HEK293 (cell line): ENCODE data around the gene TRAF3IP1.

Experiments used
- CTCF ChIA-PET: fragments of 350-600 bp; formaldehyde crosslinking; extraction: SDS; loops from one replicate; lab custom pipeline; 2021; ENCODE audit warnings: antibody characterized with exemption; lab: Yijun Ruan, JAX
- POLR2A ChIA-PET: fragments of 300-600 bp; formaldehyde crosslinking; extraction: SDS; loops from one replicate; lab custom pipeline; 2020; ENCODE audit warnings: antibody characterized with exemption, inconsistent platforms; lab: Yijun Ruan, JAX
- H3K27ac ChIP-seq: fragments of 200-500 bp; sonication (Bioruptor generic); 2 replicates; pipeline ENCODE4 v1.5.1; 2014; ENCODE audit warnings: low read depth, low read length, control low read depth, inconsistent platforms; ENCODE audit errors: extremely low read depth
- H3K36me3 ChIP-seq, 2 experiments: fragments of 200-500 bp in 1 of 2; sonication (Bioruptor generic) in 1 of 2; 1 replicate in 1 of 2; 2 replicates in 1 of 2; pipeline ENCODE4 v1.5.1; 2014 to 2017; ENCODE audit warnings: inconsistent platforms in 2 of 2, low read length in 2 of 2; ENCODE audit not compliant: control insufficient read depth in 2 of 2, insufficient read depth in 1 of 2
- H3K4me1 ChIP-seq: fragments of 200-500 bp; sonication (Bioruptor generic); 2 replicates; pipeline ENCODE4 v1.5.1; 2014; ENCODE audit warnings: mild to moderate bottlenecking, low read length, inconsistent platforms; ENCODE audit not compliant: control insufficient read depth, insufficient read depth
- H3K4me3 ChIP-seq: 2 replicates; pipeline ENCODE4 v1.5.1; 2011; ENCODE audit warnings: low read depth, mild to moderate bottlenecking, control low read depth, low read length, moderate library complexity
- H3K9me3 ChIP-seq: fragments of 200-500 bp; sonication (Bioruptor generic); 2 replicates; pipeline ENCODE4 v1.5.1; 2014; ENCODE audit warnings: low read depth, low read length, inconsistent platforms; ENCODE audit not compliant: control insufficient read depth, insufficient read depth
- HOXC10 ChIP-seq: sonication (generic); formaldehyde crosslinking; IDR thresholded peaks from 2 replicates; pipeline ENCODE4 v1.8.1; 2023; ENCODE audit warnings: mild to moderate bottlenecking, missing genetic modification reagents
- KLF1 ChIP-seq: fragments of 450-650 bp; formaldehyde crosslinking; IDR thresholded peaks from 2 replicates; pipeline ENCODE4 v1.5.1; 2016; ENCODE audit warnings: missing biosample characterization, missing genetic modification characterization
- KLF10 ChIP-seq: fragments of 450-650 bp; IDR thresholded peaks from 2 replicates; pipeline ENCODE4 v1.5.1; 2018; ENCODE audit warnings: missing biosample characterization, mild to moderate bottlenecking, missing genetic modification characterization
- PRDM1 ChIP-seq: fragments of 450-650 bp; formaldehyde crosslinking; IDR thresholded peaks from 2 replicates; pipeline ENCODE4; 2016; ENCODE audit warnings: missing biosample characterization, missing genetic modification characterization
- SP2 ChIP-seq: fragments of 450-650 bp; formaldehyde crosslinking; IDR thresholded peaks from 2 replicates; pipeline ENCODE4 v1.5.1; 2016; ENCODE audit warnings: missing biosample characterization, missing genetic modification characterization
- ZBTB20 ChIP-seq: fragments of 450-650 bp; formaldehyde crosslinking; IDR thresholded peaks from 2 replicates; pipeline ENCODE4 v1.5.1; 2016; ENCODE audit warnings: missing biosample characterization, missing genetic modification characterization
- ZBTB21 ChIP-seq: fragments of 450-650 bp; formaldehyde crosslinking; IDR thresholded peaks from 2 replicates; pipeline ENCODE4 v1.5.1; 2017; ENCODE audit warnings: missing biosample characterization, missing genetic modification characterization
- ZBTB8A ChIP-seq: fragments of 450-650 bp; formaldehyde crosslinking; IDR thresholded peaks from 2 replicates; pipeline ENCODE4 v1.5.1; 2016; ENCODE audit warnings: missing biosample characterization, missing genetic modification characterization
- ZNF132 ChIP-seq: fragments of 450-650 bp; formaldehyde crosslinking; IDR thresholded peaks from 2 replicates; pipeline ENCODE4 v1.5.1; 2017; ENCODE audit warnings: missing biosample characterization, missing genetic modification characterization, borderline replicate concordance
- ZNF140 ChIP-seq: fragments of 450-650 bp; formaldehyde crosslinking; IDR thresholded peaks from 2 replicates; pipeline ENCODE4 v1.5.1; 2016; ENCODE audit warnings: missing biosample characterization, missing genetic modification characterization
- ZNF19 ChIP-seq: fragments of 450-650 bp; formaldehyde crosslinking; IDR thresholded peaks from 2 replicates; pipeline ENCODE4; 2016; ENCODE audit warnings: missing biosample characterization, missing genetic modification characterization, low read depth
- ZNF2 ChIP-seq: fragments of 450-650 bp; formaldehyde crosslinking; IDR thresholded peaks from 2 replicates; pipeline ENCODE4 v1.5.1; 2016; ENCODE audit warnings: missing biosample characterization, missing genetic modification characterization
- ZNF24 ChIP-seq: fragments of 450-650 bp; formaldehyde crosslinking; IDR thresholded peaks from 2 replicates; pipeline ENCODE4 v1.5.1; 2016; ENCODE audit warnings: missing biosample characterization, missing genetic modification characterization
- ZNF292 ChIP-seq: fragments of 450-650 bp; formaldehyde crosslinking; IDR thresholded peaks from 2 replicates; pipeline ENCODE4 v1.5.1; 2016; ENCODE audit warnings: low read depth, missing biosample characterization, missing genetic modification characterization, borderline replicate concordance
- ZNF311 ChIP-seq: fragments of 450-650 bp; formaldehyde crosslinking; IDR thresholded peaks from 2 replicates; pipeline ENCODE4 v1.5.1; 2017; ENCODE audit warnings: missing biosample characterization, missing genetic modification characterization, borderline replicate concordance
- ZNF354C ChIP-seq: fragments of 450-650 bp; formaldehyde crosslinking; IDR thresholded peaks from 2 replicates; pipeline ENCODE4 v1.5.1; 2016; ENCODE audit warnings: missing biosample characterization, missing genetic modification characterization, low read depth, borderline replicate concordance
- ZNF362 ChIP-seq: fragments of 450-650 bp; formaldehyde crosslinking; IDR thresholded peaks from 2 replicates; pipeline ENCODE4 v1.5.1; 2016; ENCODE audit warnings: missing biosample characterization, missing genetic modification characterization
- ZNF394 ChIP-seq: fragments of 450-650 bp; formaldehyde crosslinking; IDR thresholded peaks from 2 replicates; pipeline ENCODE4 v1.5.1; 2016; ENCODE audit warnings: missing biosample characterization, missing genetic modification characterization, mild to moderate bottlenecking, moderate library complexity, borderline replicate concordance
- ZNF433 ChIP-seq: fragments of 450-650 bp; formaldehyde crosslinking; IDR thresholded peaks from 2 replicates; pipeline ENCODE4 v1.5.1; 2016; ENCODE audit warnings: missing biosample characterization, missing genetic modification characterization, low read depth
- ZNF513 ChIP-seq: fragments of 450-650 bp; IDR thresholded peaks from 2 replicates; pipeline ENCODE4 v1.5.1; 2018; ENCODE audit warnings: missing biosample characterization, missing genetic modification characterization
- ZNF514 ChIP-seq: fragments of 450-650 bp; formaldehyde crosslinking; IDR thresholded peaks from 2 replicates; pipeline ENCODE4 v1.5.1; 2016; ENCODE audit warnings: missing biosample characterization, missing genetic modification characterization
- ZNF571 ChIP-seq: fragments of 450-650 bp; formaldehyde crosslinking; IDR thresholded peaks from 2 replicates; pipeline ENCODE4 v1.5.0; 2017; ENCODE audit warnings: missing biosample characterization, missing genetic modification characterization
- ZNF580 ChIP-seq: fragments of 450-650 bp; formaldehyde crosslinking; IDR thresholded peaks from 2 replicates; pipeline ENCODE4 v1.5.1; 2016; ENCODE audit warnings: missing biosample characterization, missing genetic modification characterization
- ZNF610 ChIP-seq: fragments of 450-650 bp; formaldehyde crosslinking; IDR thresholded peaks from 2 replicates; pipeline ENCODE4 v1.5.1; 2016; ENCODE audit warnings: missing biosample characterization, missing genetic modification characterization, borderline replicate concordance
- ZNF623 ChIP-seq: fragments of 450-650 bp; formaldehyde crosslinking; IDR thresholded peaks from 2 replicates; pipeline ENCODE4 v1.5.1; 2016; ENCODE audit warnings: missing biosample characterization, missing genetic modification characterization
- ZNF629 ChIP-seq: fragments of 450-650 bp; formaldehyde crosslinking; IDR thresholded peaks from 2 replicates; pipeline ENCODE4 v1.5.1; 2017; ENCODE audit warnings: missing biosample characterization, missing genetic modification characterization
- ZNF660 ChIP-seq: fragments of 450-650 bp; IDR thresholded peaks from 2 replicates; pipeline ENCODE4 v1.5.1; 2018; ENCODE audit warnings: missing biosample characterization, mild to moderate bottlenecking, missing genetic modification characterization
- ZNF664 ChIP-seq: fragments of 450-650 bp; formaldehyde crosslinking; IDR thresholded peaks from 2 replicates; pipeline ENCODE4 v1.5.1; 2016; ENCODE audit warnings: missing biosample characterization, missing genetic modification characterization
- ZNF701 ChIP-seq: fragments of 450-650 bp; formaldehyde crosslinking; IDR thresholded peaks from 2 replicates; pipeline ENCODE4 v1.5.1; 2016; ENCODE audit warnings: missing biosample characterization, missing genetic modification characterization
- ZNF747 ChIP-seq: fragments of 450-650 bp; formaldehyde crosslinking; IDR thresholded peaks from 2 replicates; pipeline ENCODE4 v1.5.1; 2016; ENCODE audit warnings: missing biosample characterization, missing genetic modification characterization
- ZNF768 ChIP-seq: fragments of 450-650 bp; formaldehyde crosslinking; IDR thresholded peaks from 2 replicates; pipeline ENCODE4 v1.5.1; 2018; ENCODE audit warnings: missing biosample characterization, mild to moderate bottlenecking, missing genetic modification characterization
- ZNF791 ChIP-seq: fragments of 450-650 bp; formaldehyde crosslinking; IDR thresholded peaks from 2 replicates; pipeline ENCODE4 v1.5.1; 2016; ENCODE audit warnings: missing biosample characterization, missing genetic modification characterization
- ZNF830 ChIP-seq: fragments of 450-650 bp; IDR thresholded peaks from 2 replicates; pipeline ENCODE4 v1.5.0; 2018; ENCODE audit warnings: missing biosample characterization, missing genetic modification characterization, low read depth, mild to moderate bottlenecking, moderate library complexity
- ZSCAN16 ChIP-seq: fragments of 450-650 bp; formaldehyde crosslinking; IDR thresholded peaks from 2 replicates; pipeline ENCODE4 v1.5.1; 2016; ENCODE audit warnings: missing biosample characterization, missing genetic modification characterization
- ZSCAN30 ChIP-seq: fragments of 450-650 bp; IDR thresholded peaks from 2 replicates; pipeline ENCODE4 v1.5.1; 2018; ENCODE audit warnings: missing biosample characterization, mild to moderate bottlenecking, missing genetic modification characterization, moderate library complexity

The TRAF3IP1 gene

GRCh38 chr2:238280083-238280825 is 40.1 kb upstream of the TRAF3IP1 start:
- no peak overlapping the region for H3K4me3 ChIP-seq
- no peaks in the 10 kb centered on the region for H3K9me3 ChIP-seq
- H3K4me1 ChIP-seq, result peaks cover 3% of the 10 kb centered on the region
- TF ChIP-seq ZNF394 (tag by site-specific recombination) (no peak), KLF1 (tag by site-specific recombination) (no peak), ZBTB8A (tag by site-specific recombination) (no peak), KLF10 (tag by site-specific recombination) (no peak), ZNF140 (tag by site-specific recombination) (no peak), ZNF24 (tag by site-specific recombination) (no peak), ZNF19 (no peak), ZNF292 (no peak), ZNF768 (tag by site-specific recombination) (no peak), ZNF362 (tag by site-specific recombination) (no peak), ZNF514 (no peak), ZNF747 (tag by site-specific recombination) (no peak), ZNF610 (tag by site-specific recombination) (no peak), ZNF580 (no peak), ZNF623 (tag by site-specific recombination) (no peak), ZNF311 (no peak), PRDM1 (no peak), ZNF701 (tag by site-specific recombination) (no peak), ZSCAN30 (tag by site-specific recombination) (no peak)
- TF ChIP-seq, all 188 proteins: peak for 0
- ChIA-PET CTCF (interaction anchor here (0.9 to 3.0 kb wide), 2 partner anchors 16 to 24 kb away, joined by 3 to 21 read pairs; no protein-coding TSS in a partner anchor), POLR2A (no interaction called here)
- no peak overlapping the region for H3K27ac ChIP-seq
- peaks cover 0 to 13% of the 10 kb centered on the region in 2 experiments; a peak in 1 of 3 replicates for H3K36me3 ChIP-seq

- H3K36me3 ChIP-seq, result no peaks in the 10 kb centered on the region
Observed at GRCh38 chr2:238281826-238282480, 38.4 kb upstream of the TRAF3IP1 start.

More at GRCh38 chr2:238281826-238282480, 38.4 kb upstream of the TRAF3IP1 start:
- TF ChIP-seq ZNF354C, result no peak
- TF ChIP-seq ZBTB20 (tag by site-specific recombination), result no peak
- no peak for TF ChIP-seq HOXC10 (CRISPR knock-in tag)
- TF ChIP-seq ZNF571 (tag by site-specific recombination), result no peak
- TF ChIP-seq ZNF791 (tag by site-specific recombination), result no peak
- TF ChIP-seq ZNF660, result no peak
- no peak for TF ChIP-seq ZNF433 (tag by site-specific recombination)
- no peak for TF ChIP-seq ZSCAN16 (tag by site-specific recombination)
- no peak for TF ChIP-seq SP2
- no peak for TF ChIP-seq ZBTB21 (tag by site-specific recombination)
- no peak for TF ChIP-seq ZNF610 (tag by site-specific recombination)
- TF ChIP-seq ZNF2, result no peak
- TF ChIP-seq ZNF513 (tag by site-specific recombination), result no peak
- no peak for TF ChIP-seq ZNF768 (tag by site-specific recombination)
- no peak for TF ChIP-seq ZNF629
- no peak for TF ChIP-seq ZNF664
- TF ChIP-seq ZNF132, result no peak
- no peak for TF ChIP-seq ZNF830 (tag by site-specific recombination)
- ChIA-PET CTCF (interaction anchor here (0.7 to 3.0 kb wide), 2 partner anchors 15 to 18 kb away, joined by 3 to 21 read pairs; no protein-coding TSS in a partner anchor), POLR2A (no interaction called here)
- Histone ChIP-seq H3K27ac (no peak overlapping the region), H3K9me3 (no peaks in the 10 kb centered on the region), H3K4me1 (peaks cover 16% of the 10 kb centered on the region), H3K4me3 (no peak overlapping the region)
